Stomach (tissue), 9 donors: Measurements from ENCODE around the gene DHRS7. TPM values are rescaled to one million over a fixed set of nuclear protein-coding genes. Genes with fewer than 3 reads are reported as not detected.

Source experiments
- DNase-seq, 2 donors: peaks; one replicate each; pipeline versions ENCODE4 v3.0.0 to v3.0.0-alpha.2; 2013 to 2019
- H3K27ac ChIP-seq, 5 donors: fragments of 200-600 bp in 4 of 5; sonication (generic) in 4 of 5; one replicate each; pipeline ENCODE4 v1.5.1; 2013 to 2019; ENCODE audit warnings: mild to moderate bottlenecking in 1 of 5, moderate library complexity in 1 of 5
- H3K27me3 ChIP-seq, 3 donors: fragments of 200-600 bp; sonication (generic); one replicate each; pipeline ENCODE4 v1.5.1; 2017 to 2019; ENCODE audit warnings: mixed run types in 1 of 3
- H3K36me3 ChIP-seq, 4 donors: fragments of 200-600 bp; sonication (generic); 1 replicate in 3 of 4; 2 replicates in 1 of 4; pipeline ENCODE4 v1.5.1; 2016 to 2019
- H3K4me1 ChIP-seq, 4 donors: fragments of 200-600 bp; sonication (generic); one replicate each; pipeline ENCODE4 v1.5.1; 2016 to 2019
- H3K4me3 ChIP-seq, 4 donors: fragments of 200-600 bp; sonication (generic) in 3 of 4; one replicate each; pipeline ENCODE4 v1.5.1; 2016 to 2019; ENCODE audit warnings: mild to moderate bottlenecking in 1 of 4
- H3K9me3 ChIP-seq, 4 donors: fragments of 200-600 bp; sonication (generic); one replicate each; pipeline ENCODE4 v1.5.1; 2016 to 2019
- EP300 ChIP-seq: sonication (generic); formaldehyde crosslinking; IDR thresholded peaks from one replicate; pipeline ENCODE4 v1.6.1; 2017; ENCODE audit warnings: antibody characterized with exemption
- POLR2A ChIP-seq, 4 donors: fragments of 450-650 bp; IDR thresholded peaks; one replicate each; pipeline ENCODE4 v1.6.1; 2016; ENCODE audit warnings: antibody characterized with exemption in 4 of 4, control low read depth in 2 of 4, mild to moderate bottlenecking in 1 of 4, moderate library complexity in 1 of 4
- POLR2AphosphoS5 ChIP-seq, 3 donors: sonication (generic); formaldehyde crosslinking; IDR thresholded peaks; one replicate each; pipeline ENCODE4 v1.6.1; 2016; ENCODE audit warnings: antibody characterized with exemption in 3 of 3
- WGBS, 5 donors: extraction: QIAGEN DNeasy Blood & Tissue Kit in 3 of 5; methylation state at CpG; one replicate each; pipeline versions ENCODE4 v1.1.5 to v1.1.7; 2013 to 2018; 5-methylcytosine and 5-hydroxymethylcytosine counted together
- intact Hi-C: fragments of 100-400 bp; cut with DNase I; formaldehyde crosslinking; loops from one replicate; pipeline ENCODE4 v1.15.1; 2023; ENCODE audit warnings: low total_unique reads
- polyA plus RNA-seq, 3 donors: library from polyadenylated mRNA; stranded (reverse); fragments of 200-250 nt; gene quantifications; one replicate each; pipeline ENCODE4 v1.2.3, GENCODE V29; 2013
- total RNA-seq, 5 donors: library from RNA; depleted of rRNA; stranded (reverse); fragments of >200 nt; gene quantifications; one replicate each; pipeline versions ENCODE4 v1.1.0 to v1.2.3, GENCODE V29; 2014 to 2016
- TF ChIP-seq, protein P1 (sequence below), 7 experiments: fragments of 450-650 bp in 4 of 7; fragments of 200-600 bp in 3 of 7; sonication (generic) in 3 of 7; IDR thresholded peaks; one replicate each; pipeline ENCODE4 v1.5.1; 2016 to 2019; ENCODE audit warnings: antibody characterized with exemption in 7 of 7, control low read depth in 2 of 7, mild to moderate bottlenecking in 1 of 7
- donor health status: healthy with polysubstance abuse.
- donor health status: Bipolar disorder and iron deficiency.
- donor health status: healthy.

Gene DHRS7
- total and polyA plus RNA-seq, 8 donors: 26.6 to 322 (median 102) TPM

DNA sequence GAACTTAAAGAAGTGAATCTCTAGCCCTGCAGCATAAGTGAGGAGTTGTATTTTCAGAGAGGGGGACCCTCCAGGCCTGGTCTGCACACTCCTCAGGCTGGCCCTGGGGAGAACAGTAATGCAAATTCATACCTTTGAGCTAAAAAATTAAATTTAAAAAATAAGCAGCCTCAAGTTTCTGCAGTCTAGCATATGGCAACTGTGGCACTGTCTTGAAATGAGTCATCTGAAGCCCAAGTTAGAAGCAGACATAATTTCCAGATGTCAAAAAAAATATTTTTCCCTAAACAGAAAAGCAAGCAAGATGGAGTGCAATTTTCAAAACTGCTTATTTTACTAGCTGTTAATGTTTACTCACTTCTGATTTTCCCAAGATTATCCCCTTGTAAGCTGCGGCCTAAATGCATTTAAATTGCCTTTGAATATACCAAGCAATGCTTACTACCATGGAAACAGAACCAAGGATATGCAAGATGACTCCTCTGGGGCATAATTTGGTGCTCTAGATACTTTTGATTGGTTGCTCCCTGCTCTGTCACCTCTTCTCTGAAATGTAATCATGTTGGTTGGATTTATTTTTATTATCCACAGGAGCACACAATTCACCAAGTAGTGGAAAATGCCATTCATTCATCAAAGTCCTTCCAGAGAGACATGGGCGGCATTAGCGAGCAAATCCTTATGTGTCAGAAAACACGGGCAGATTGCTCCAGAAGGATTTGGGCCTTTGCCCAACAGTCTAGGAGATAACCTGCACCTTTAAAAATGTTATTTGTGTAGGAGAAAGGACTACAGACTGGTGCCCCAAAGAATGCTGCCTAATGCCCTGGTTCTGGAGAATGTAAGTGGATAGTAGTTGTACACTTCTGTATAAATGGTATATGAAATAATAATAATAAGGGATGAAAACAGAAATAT lies 25.0 kb upstream of the DHRS7 start:
- H3K4me3 ChIP-seq: no peak overlapping the region
- intact Hi-C loops: loop anchor here (10.0 kb wide), 1 partner anchor 125 kb away; no protein-coding TSS in a partner anchor
- H3K4me1 ChIP-seq: peaks cover 0 to 23% (median 0%) of the 10 kb centered on the region in 4 donors
- TF ChIP-seq EP300: no peak
- no peak for TF ChIP-seq POLR2AphosphoS5 (IDR thresholded peaks at IDR 0.05)
- TF ChIP-seq POLR2A (IDR thresholded peaks at IDR 0.05): no peak
- TF ChIP-seq, protein P1, sequence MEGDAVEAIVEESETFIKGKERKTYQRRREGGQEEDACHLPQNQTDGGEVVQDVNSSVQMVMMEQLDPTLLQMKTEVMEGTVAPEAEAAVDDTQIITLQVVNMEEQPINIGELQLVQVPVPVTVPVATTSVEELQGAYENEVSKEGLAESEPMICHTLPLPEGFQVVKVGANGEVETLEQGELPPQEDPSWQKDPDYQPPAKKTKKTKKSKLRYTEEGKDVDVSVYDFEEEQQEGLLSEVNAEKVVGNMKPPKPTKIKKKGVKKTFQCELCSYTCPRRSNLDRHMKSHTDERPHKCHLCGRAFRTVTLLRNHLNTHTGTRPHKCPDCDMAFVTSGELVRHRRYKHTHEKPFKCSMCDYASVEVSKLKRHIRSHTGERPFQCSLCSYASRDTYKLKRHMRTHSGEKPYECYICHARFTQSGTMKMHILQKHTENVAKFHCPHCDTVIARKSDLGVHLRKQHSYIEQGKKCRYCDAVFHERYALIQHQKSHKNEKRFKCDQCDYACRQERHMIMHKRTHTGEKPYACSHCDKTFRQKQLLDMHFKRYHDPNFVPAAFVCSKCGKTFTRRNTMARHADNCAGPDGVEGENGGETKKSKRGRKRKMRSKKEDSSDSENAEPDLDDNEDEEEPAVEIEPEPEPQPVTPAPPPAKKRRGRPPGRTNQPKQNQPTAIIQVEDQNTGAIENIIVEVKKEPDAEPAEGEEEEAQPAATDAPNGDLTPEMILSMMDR (IDR thresholded peaks at IDR 0.05): no peak
- no peaks in the 10 kb centered on the region for H3K27me3 ChIP-seq
- peak overlapping the region in 1 of 5 donors; percentile 29 for H3K27ac ChIP-seq
- WGBS, 5 donors: 61 to 72% (median 67%) methylated on average over 4 of the region's 4 CpGs
- DNase-seq: no peak
- H3K9me3 ChIP-seq: no peaks in the 10 kb centered on the region
- no peaks in the 10 kb centered on the region for H3K36me3 ChIP-seq

DNA sequence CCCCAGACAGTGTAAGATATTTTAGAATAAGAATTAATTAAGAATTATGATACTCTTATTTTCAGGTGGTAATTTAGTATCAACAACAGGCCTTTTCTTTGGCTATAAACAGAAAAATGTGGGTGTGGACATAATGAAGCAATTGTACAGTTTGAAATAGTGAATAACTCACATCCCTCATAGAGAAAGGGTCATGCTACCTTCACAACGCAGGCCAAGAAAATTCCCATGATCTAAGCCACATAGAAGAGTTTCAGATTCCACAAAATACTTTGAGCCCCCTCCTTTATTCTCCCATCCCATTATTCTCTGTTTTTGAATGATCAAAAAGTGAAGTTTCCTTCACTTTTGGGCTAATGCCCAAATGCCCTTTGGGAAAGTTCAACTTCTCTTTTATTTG lies 23.5 kb upstream of the DHRS7 start:
- Histone ChIP-seq H3K27me3 (no peaks in the 10 kb centered on the region), H3K9me3 (no peaks in the 10 kb centered on the region), H3K4me3 (no peak overlapping the region), H3K27ac (peak overlapping the region in 1 of 5 donors; percentile 29), H3K4me1 (peaks cover 0 to 26% (median 2%) of the 10 kb centered on the region in 4 donors), H3K36me3 (no peaks in the 10 kb centered on the region)
- intact Hi-C loops: loop anchor here (10.0 kb wide), 1 partner anchor 124 kb away; no protein-coding TSS in a partner anchor
- no peak for TF ChIP-seq POLR2AphosphoS5 (IDR thresholded peaks at IDR 0.05)
- TF ChIP-seq POLR2A (IDR thresholded peaks at IDR 0.05): no peak
- TF ChIP-seq, protein P1 (IDR thresholded peaks at IDR 0.05): no peak
- no peak for TF ChIP-seq EP300
- no peak for DNase-seq
- 64 to 80% (median 74%) methylated on average over 1 of the region's 1 CpG for WGBS, 5 donors

GRCh38 chr14:60188115-60188514 lies 22.9 kb upstream of the DHRS7 start:
- H3K27ac ChIP-seq: no peak overlapping the region
- no peak overlapping the region for H3K4me3 ChIP-seq
- intact Hi-C loops: loop anchor here (10.0 kb wide), 1 partner anchor 123 kb away; no protein-coding TSS in a partner anchor
- H3K36me3 ChIP-seq: no peaks in the 10 kb centered on the region
- DNase-seq: peak in 1 of 2 donors; percentile 21
- TF ChIP-seq, protein P1 (IDR thresholded peaks at IDR 0.05): no peak
- TF ChIP-seq POLR2AphosphoS5 (IDR thresholded peaks at IDR 0.05) (no peak), EP300 (no peak), POLR2A (IDR thresholded peaks at IDR 0.05) (no peak)
- no peaks in the 10 kb centered on the region for H3K9me3 ChIP-seq
- no peaks in the 10 kb centered on the region for H3K27me3 ChIP-seq
- WGBS, 5 donors: 56 to 67% (median 58%) methylated on average over 3 of the region's 3 CpGs
- H3K4me1 ChIP-seq: peaks cover 0 to 27% (median 4%) of the 10 kb centered on the region in 4 donors

GRCh38 chr14:60184905-60185555 lies 19.8 kb upstream of the DHRS7 start:
- Histone ChIP-seq H3K27ac (peak overlapping the region in 1 of 5 donors; percentile 81), H3K36me3 (no peaks in the 10 kb centered on the region), H3K27me3 (no peaks in the 10 kb centered on the region), H3K4me1 (peaks cover 0 to 17% (median 4%) of the 10 kb centered on the region in 4 donors), H3K4me3 (no peak overlapping the region), H3K9me3 (no peaks in the 10 kb centered on the region)
- 46 to 61% (median 49%) methylated on average over 5 of the region's 5 CpGs for WGBS, 5 donors
- DNase-seq: no peak
- TF ChIP-seq EP300: no peak
- TF ChIP-seq, protein P1 (IDR thresholded peaks at IDR 0.05): no peak
- no peak for TF ChIP-seq POLR2AphosphoS5 (IDR thresholded peaks at IDR 0.05)
- TF ChIP-seq POLR2A (IDR thresholded peaks at IDR 0.05): no peak
- intact Hi-C loops: loop anchor here (10.0 kb wide), 1 partner anchor 120 kb away; no protein-coding TSS in a partner anchor
